Measurements from ENCODE around the gene MAP2K7.
A peak's percentile ranks its signal among the peaks of the same experiment; 100 is the strongest.

MAP2K7 gene

DNA sequence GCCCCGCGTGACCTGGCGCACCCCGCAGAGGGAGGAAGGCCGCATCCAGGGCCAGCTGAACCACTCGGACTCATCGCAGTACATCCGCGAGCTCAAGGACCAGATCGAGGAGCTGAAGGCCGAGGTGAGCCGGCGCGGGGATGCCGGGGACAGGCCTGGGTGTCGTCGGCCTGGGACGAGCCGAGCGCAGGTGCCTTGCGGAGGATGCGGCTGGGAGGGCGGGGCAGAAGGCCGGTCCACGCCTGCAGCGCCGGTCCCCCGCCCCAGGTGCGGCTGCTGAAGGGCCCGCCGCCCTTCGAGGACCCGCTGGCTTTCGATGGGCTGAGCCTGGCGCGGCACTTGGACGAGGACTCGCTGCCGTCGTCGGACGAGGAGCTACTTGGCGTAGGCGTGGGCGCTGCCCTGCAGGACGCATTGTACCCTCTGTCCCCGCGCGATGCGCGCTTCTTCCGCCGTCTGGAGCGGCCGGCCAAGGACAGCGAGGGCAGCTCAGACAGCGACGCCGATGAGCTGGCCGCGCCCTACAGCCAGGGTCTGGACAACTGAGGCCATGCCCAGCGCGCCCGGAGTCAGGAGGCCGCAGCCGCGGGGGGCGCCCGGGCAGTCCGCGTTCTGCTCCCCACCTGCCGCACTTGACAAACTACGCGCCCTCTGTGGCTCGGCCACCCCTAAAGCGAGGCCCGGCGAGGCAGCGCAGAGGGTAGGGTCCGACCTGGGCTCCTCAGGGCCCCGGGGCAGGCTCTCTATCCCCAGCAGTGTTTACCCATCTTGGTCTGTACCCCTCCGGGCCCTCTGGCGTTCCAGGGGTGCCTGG lies 40.3 kb upstream of the MAP2K7 start (continued):
- TF ChIP-seq ZNF777 (tag by site-specific recombination; IDR thresholded peaks at IDR 0.05; ENCODE audit: borderline replicate concordance) (no peak), ZNF626 (tag by site-specific recombination; IDR thresholded peaks at IDR 0.05) (no peak), ZNF501 (tag by site-specific recombination; IDR thresholded peaks at IDR 0.05) (no peak), ZNF311 (tag by site-specific recombination; IDR thresholded peaks at IDR 0.05; ENCODE audit: borderline replicate concordance) (no peak), ZBTB8A (tag by site-specific recombination; IDR thresholded peaks at IDR 0.05) (no peak)

DNA sequence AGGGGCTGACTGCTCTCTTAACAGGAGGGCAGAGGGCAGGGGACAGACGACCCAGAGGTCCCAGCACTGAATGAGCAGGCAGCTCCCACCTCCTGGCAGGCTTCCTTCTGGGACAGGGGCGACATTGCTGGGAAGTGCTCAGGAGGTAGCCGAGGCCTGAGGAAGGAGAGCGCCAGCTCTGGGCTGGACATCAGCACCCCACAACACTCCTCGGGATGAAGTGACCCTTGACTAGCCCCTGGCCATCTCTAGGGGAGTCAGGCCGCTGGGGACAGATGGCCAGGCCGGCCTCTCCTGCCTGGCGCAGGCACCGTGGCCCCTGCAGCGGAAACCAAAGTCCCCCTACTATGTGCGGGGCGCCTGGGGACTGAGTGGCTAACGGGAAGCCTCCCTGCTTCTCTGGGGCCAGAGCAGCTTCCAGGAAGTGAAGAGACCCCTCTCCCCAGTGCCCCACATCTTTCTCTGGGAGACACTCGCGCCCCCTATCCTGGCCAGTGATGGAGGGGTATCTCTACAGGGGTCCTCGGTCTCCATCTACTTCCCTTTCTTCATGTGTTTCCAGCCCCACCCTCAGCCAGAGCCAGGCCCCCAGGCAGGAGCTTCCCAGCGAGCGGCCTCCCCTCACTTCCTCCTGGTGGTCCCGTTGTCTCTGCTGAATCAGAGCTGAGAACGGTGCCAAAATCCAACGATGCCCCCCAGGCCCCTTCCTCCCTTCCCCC lies 39.5 kb upstream of the MAP2K7 start:
- Histone ChIP-seq H3K4me3 (ENCODE audit: low read depth, low read length) (no peak overlapping the region), H3K4me1 (ENCODE audit: control insufficient read depth, insufficient read depth, low read length) (no peaks in the 10 kb centered on the region), H3K36me3 (ENCODE audit: control insufficient read depth in 2 of 2, insufficient read depth in 1 of 2, low read length in 2 of 2) (peaks cover 0 to 13% of the 10 kb centered on the region in 2 experiments; a peak in 1 of 3 replicates), H3K27ac (ENCODE audit: extremely low read depth, low read depth, low read length) (no peak overlapping the region), H3K9me3 (ENCODE audit: control insufficient read depth, insufficient read depth, low read depth, low read length) (no peaks in the 10 kb centered on the region)
- ChIA-PET POLR2A (no interaction called here), CTCF (interaction anchor here (1.7 kb wide), 1 partner anchor 12 kb away, joined by 6 read pairs; no protein-coding TSS in a partner anchor)
- TF ChIP-seq GLIS1 (tag by site-specific recombination; IDR thresholded peaks at IDR 0.05) (peak; percentile 64), ZXDB (tag by site-specific recombination; IDR thresholded peaks at IDR 0.05) (no peak)

DNA sequence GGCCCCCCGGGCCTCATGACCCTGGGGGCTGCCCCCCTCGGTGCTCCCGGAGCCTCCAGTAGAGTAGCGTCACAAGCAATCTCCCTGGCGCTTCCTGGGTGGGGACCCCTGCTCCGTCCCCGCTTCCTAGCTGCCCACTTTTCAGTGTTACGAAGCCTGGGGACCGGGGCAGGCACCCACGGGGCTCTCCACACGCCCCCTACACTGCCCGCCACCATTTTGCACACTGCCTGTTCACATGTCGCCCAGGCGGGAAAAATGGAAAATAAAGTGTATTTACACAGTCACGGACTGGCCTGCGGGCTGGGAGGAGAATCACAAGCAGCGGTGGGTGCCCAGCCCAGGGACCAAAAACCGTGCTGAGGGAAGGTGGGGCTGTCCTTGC lies 39.0 kb upstream of the MAP2K7 start:
- H3K4me3 ChIP-seq (ENCODE audit: low read depth, low read length): no peak overlapping the region
- H3K9me3 ChIP-seq (ENCODE audit: control insufficient read depth, insufficient read depth, low read depth, low read length): no peaks in the 10 kb centered on the region
- H3K4me1 ChIP-seq (ENCODE audit: control insufficient read depth, insufficient read depth, low read length): no peaks in the 10 kb centered on the region
- ChIA-PET POLR2A (no interaction called here), CTCF (interaction anchor here (1.7 kb wide), 1 partner anchor 12 kb away, joined by 6 read pairs; no protein-coding TSS in a partner anchor)
- no peak overlapping the region for H3K27ac ChIP-seq (ENCODE audit: extremely low read depth, low read depth, low read length)
- TF ChIP-seq ZNF133 (tag by site-specific recombination; IDR thresholded peaks at IDR 0.05) (no peak), ZNF157 (tag by site-specific recombination; IDR thresholded peaks at IDR 0.05) (no peak), SCRT2 (tag by site-specific recombination; IDR thresholded peaks at IDR 0.05) (no peak), ZNF561 (tag by site-specific recombination; IDR thresholded peaks at IDR 0.05; ENCODE audit: borderline replicate concordance) (no peak), ZNF544 (tag by site-specific recombination; IDR thresholded peaks at IDR 0.05) (no peak), ZNF146 (tag by site-specific recombination; IDR thresholded peaks at IDR 0.05) (no peak), PRDM1 (tag by site-specific recombination; IDR thresholded peaks at IDR 0.05) (no peak), ZNF366 (tag by site-specific recombination; conservative IDR thresholded peaks at IDR 0.05) (no peak), ZNF514 (tag by site-specific recombination; IDR thresholded peaks at IDR 0.05) (no peak), EGR2 (tag by site-specific recombination; IDR thresholded peaks at IDR 0.05; ENCODE audit: low read depth) (no peak), ZNF266 (tag by site-specific recombination; IDR thresholded peaks at IDR 0.05; ENCODE audit: low read depth) (no peak), SP7 (tag by site-specific recombination; IDR thresholded peaks at IDR 0.05) (no peak), ZFP37 (tag by site-specific recombination; IDR thresholded peaks at IDR 0.05) (no peak), ZNF350 (tag by site-specific recombination; IDR thresholded peaks at IDR 0.05) (no peak)
- TF ChIP-seq, protein P1, sequence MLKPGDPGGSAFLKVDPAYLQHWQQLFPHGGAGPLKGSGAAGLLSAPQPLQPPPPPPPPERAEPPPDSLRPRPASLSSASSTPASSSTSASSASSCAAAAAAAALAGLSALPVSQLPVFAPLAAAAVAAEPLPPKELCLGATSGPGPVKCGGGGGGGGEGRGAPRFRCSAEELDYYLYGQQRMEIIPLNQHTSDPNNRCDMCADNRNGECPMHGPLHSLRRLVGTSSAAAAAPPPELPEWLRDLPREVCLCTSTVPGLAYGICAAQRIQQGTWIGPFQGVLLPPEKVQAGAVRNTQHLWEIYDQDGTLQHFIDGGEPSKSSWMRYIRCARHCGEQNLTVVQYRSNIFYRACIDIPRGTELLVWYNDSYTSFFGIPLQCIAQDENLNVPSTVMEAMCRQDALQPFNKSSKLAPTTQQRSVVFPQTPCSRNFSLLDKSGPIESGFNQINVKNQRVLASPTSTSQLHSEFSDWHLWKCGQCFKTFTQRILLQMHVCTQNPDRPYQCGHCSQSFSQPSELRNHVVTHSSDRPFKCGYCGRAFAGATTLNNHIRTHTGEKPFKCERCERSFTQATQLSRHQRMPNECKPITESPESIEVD (tag by site-specific recombination; IDR thresholded peaks at IDR 0.05): no peak
- peaks cover 0 to 13% of the 10 kb centered on the region in 2 experiments; a peak in 1 of 3 replicates for H3K36me3 ChIP-seq (ENCODE audit: control insufficient read depth in 2 of 2, insufficient read depth in 1 of 2, low read length in 2 of 2)

All from HEK293 (cell line).